ENCODE results near the gene TMUB2. TPM values are rescaled to one million over a fixed set of nuclear protein-coding genes. Genes with fewer than 3 reads are reported as not detected.

TMUB2 gene
- total RNA-seq, 1 donor from 2014 or later = 18.7 TPM

- no peaks in the 10 kb centered on the region for H3K27me3 Mint-ChIP-seq (ENCODE audit: insufficient read depth)
- H3K9me3 Mint-ChIP-seq = no peaks in the 10 kb centered on the region
- peak overlapping the region; percentile 19 for H3K4me3 Mint-ChIP-seq
- H3K36me3 Mint-ChIP-seq (ENCODE audit: low read depth) = peaks cover 61% of the 10 kb centered on the region
- peak overlapping the region; percentile 29 for H3K27ac Mint-ChIP-seq
- peaks cover 43% of the 10 kb centered on the region for H3K4me1 Mint-ChIP-seq (ENCODE audit: low read depth)
- no peak for DNase-seq (ENCODE audit: low spot score)
- intact Hi-C loops (cut with micrococcal nuclease) = no loop called here
These were observed 24.8 kb downstream of the TMUB2 start for GRCh38 chr17:44211281-44212265.

DNA sequence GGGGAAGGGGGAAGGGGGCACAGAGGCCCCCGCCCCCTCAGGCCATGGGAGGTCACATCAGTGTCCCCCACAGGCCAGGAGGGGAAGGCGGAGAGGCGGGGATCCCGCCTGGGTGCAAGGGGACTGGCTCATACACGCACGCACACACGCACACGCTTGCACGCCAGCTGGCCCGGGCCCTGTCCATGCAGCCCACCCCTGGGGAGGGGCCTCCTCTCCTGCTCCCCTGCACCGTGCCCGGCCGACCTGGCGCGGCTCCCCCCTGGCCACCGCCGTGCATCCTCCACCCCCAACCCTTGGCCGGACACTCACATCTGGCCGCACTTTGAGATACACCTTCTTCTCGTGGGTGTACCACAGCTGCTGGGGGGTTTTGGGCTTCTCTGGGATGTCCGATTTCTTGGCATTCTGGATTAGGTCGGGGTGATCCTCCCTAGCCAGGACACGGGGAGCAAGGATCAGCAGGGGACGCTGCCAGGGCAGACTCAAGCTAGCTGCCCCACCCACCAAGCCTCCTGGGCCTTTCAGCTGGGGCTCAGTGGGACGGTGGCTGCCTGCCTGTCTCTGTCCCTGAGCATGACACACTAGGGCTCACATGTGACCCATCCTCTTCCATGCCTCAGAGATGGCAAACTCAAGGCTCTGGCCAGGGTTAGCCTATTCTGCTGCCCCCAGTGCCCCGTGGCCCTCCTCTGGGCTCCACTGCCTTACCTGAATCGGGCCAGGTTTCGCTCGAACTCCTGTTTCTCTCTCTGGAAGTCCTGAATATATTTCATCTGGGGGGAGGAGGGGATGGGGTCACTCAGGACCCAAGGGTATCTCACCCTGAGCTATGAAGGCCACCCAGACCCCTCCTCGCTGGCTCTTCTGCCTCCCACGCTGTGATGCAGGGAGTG lies 26.0 kb downstream of the TMUB2 start:
- Mint-ChIP-seq H3K9me3 (no peaks in the 10 kb centered on the region), H3K4me1 (ENCODE audit: low read depth) (peaks cover 53% of the 10 kb centered on the region), H3K27me3 (ENCODE audit: insufficient read depth) (no peaks in the 10 kb centered on the region), H3K36me3 (ENCODE audit: low read depth) (peaks cover 65% of the 10 kb centered on the region), H3K27ac (peak overlapping the region; percentile 62), H3K4me3 (peak overlapping the region; percentile 3)
- intact Hi-C loops (cut with micrococcal nuclease) = no loop called here
- no peak for DNase-seq (ENCODE audit: low spot score)

GRCh38 chr17:44213403-44214229 lies 26.8 kb downstream of the TMUB2 start:
- no peak for DNase-seq (ENCODE audit: low spot score)
- Mint-ChIP-seq H3K4me3 (no peak overlapping the region), H3K4me1 (ENCODE audit: low read depth) (peaks cover 49% of the 10 kb centered on the region), H3K36me3 (ENCODE audit: low read depth) (peaks cover 60% of the 10 kb centered on the region), H3K27me3 (ENCODE audit: insufficient read depth) (no peaks in the 10 kb centered on the region), H3K9me3 (no peaks in the 10 kb centered on the region), H3K27ac (peak overlapping the region; percentile 62)
- intact Hi-C loops (cut with micrococcal nuclease) = no loop called here

GRCh38 chr17:44214230-44214494 lies 27.4 kb downstream of the TMUB2 start:
- H3K27me3 Mint-ChIP-seq (ENCODE audit: insufficient read depth) = no peaks in the 10 kb centered on the region
- no peak overlapping the region for H3K4me3 Mint-ChIP-seq
- peaks cover 47% of the 10 kb centered on the region for H3K4me1 Mint-ChIP-seq (ENCODE audit: low read depth)
- peaks cover 57% of the 10 kb centered on the region for H3K36me3 Mint-ChIP-seq (ENCODE audit: low read depth)
- H3K27ac Mint-ChIP-seq = peak overlapping the region; percentile 2
- no peaks in the 10 kb centered on the region for H3K9me3 Mint-ChIP-seq
- DNase-seq (ENCODE audit: low spot score) = no peak
- intact Hi-C loops (cut with micrococcal nuclease) = no loop called here

DNA sequence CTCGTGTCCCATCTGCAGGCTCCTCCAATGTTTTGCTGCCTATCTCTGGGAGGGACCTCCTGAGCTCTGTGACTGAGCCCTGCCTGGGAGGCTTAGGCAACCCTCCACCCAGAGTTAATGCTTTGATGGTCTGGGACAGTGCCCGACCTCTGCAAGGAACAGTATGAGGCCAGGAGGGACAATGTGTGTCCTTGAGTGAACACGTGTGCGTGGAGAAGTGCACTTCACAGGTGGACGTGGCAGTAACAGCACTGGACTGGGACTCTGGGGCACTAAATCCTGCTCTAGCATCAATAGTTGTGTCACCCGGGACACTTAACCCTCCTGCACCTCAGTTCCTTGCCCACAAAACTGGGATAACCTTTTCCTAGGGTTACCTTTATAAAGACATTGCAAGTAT lies 28.1 kb downstream of the TMUB2 start:
- H3K27ac Mint-ChIP-seq = peak overlapping the region; percentile 50
- no peak overlapping the region for H3K4me3 Mint-ChIP-seq

GRCh38 chr17:44216173-44216572 lies 29.4 kb downstream of the TMUB2 start:
- no peaks in the 10 kb centered on the region for H3K9me3 Mint-ChIP-seq
- H3K36me3 Mint-ChIP-seq (ENCODE audit: low read depth) = peaks cover 46% of the 10 kb centered on the region
- intact Hi-C loops (cut with micrococcal nuclease) = no loop called here
- H3K27ac Mint-ChIP-seq = peak overlapping the region; percentile 38
- peaks cover 36% of the 10 kb centered on the region for H3K4me1 Mint-ChIP-seq (ENCODE audit: low read depth)
- H3K27me3 Mint-ChIP-seq (ENCODE audit: insufficient read depth) = no peaks in the 10 kb centered on the region
- no peak for DNase-seq (ENCODE audit: low spot score)
- H3K4me3 Mint-ChIP-seq = peak overlapping the region; percentile 98

More for the DNA sequence above, 28.1 kb downstream of the TMUB2 start:
- Mint-ChIP-seq H3K4me1 (ENCODE audit: low read depth) (peaks cover 41% of the 10 kb centered on the region), H3K36me3 (ENCODE audit: low read depth) (peaks cover 51% of the 10 kb centered on the region), H3K9me3 (no peaks in the 10 kb centered on the region), H3K27me3 (ENCODE audit: insufficient read depth) (no peaks in the 10 kb centered on the region)
- no peak for DNase-seq (ENCODE audit: low spot score)
- intact Hi-C loops (cut with micrococcal nuclease) = no loop called here

- no peak for DNase-seq (ENCODE audit: low spot score)
- peaks cover 42% of the 10 kb centered on the region for H3K36me3 Mint-ChIP-seq (ENCODE audit: low read depth)
- H3K4me1 Mint-ChIP-seq (ENCODE audit: low read depth) = peaks cover 35% of the 10 kb centered on the region
These were observed 29.9 kb downstream of the TMUB2 start for GRCh38 chr17:44216694-44217093.

DNA sequence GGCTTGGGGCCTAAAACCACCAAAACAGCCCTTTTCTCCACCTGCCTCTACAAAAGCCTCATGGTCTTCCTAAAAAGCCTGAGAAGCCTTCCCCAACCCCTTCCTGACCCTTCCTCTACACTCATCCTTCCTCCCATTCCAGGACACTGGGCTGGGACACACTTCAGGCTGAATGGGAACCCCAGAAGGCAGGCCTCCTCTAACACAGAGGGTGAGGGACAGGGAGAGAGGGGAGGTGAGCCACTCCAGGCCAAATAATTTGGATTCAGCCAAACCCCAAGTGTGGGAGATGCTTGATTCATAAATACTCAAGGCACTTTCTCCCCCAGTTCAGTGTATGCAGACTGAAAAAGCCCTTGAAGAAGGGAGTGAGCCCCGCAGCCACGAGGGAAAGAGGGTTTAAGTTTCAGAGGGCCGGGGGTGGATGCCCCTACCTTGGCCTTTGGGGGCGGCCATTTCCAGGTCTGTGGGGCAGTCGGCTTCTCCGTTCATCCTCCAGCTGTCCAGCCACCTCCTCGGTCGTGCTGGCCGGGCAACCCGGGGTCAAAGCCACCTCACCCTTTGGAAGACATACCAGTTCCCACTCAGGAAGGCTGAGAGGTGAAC lies 31.1 kb downstream of the TMUB2 start:
- Mint-ChIP-seq H3K36me3 (ENCODE audit: low read depth) (peaks cover 40% of the 10 kb centered on the region), H3K27me3 (ENCODE audit: insufficient read depth) (no peaks in the 10 kb centered on the region), H3K9me3 (no peaks in the 10 kb centered on the region), H3K27ac (peak overlapping the region; percentile 96), H3K4me3 (peak overlapping the region; percentile 98), H3K4me1 (ENCODE audit: low read depth) (peaks cover 47% of the 10 kb centered on the region)
- intact Hi-C loops (cut with micrococcal nuclease) = loop anchor here (1.0 kb wide), 4 partner anchors 8 to 77 kb away; partner anchors contain the start of genes HROB and TMUB2
- DNase-seq (ENCODE audit: low spot score) = no peak

More at GRCh38 chr17:44216694-44217093, 29.9 kb downstream of the TMUB2 start:
- no peaks in the 10 kb centered on the region for H3K9me3 Mint-ChIP-seq
- H3K4me3 Mint-ChIP-seq = peak overlapping the region; percentile 98
- intact Hi-C loops (cut with micrococcal nuclease) = no loop called here
- peak overlapping the region; percentile 85 for H3K27ac Mint-ChIP-seq
- H3K27me3 Mint-ChIP-seq (ENCODE audit: insufficient read depth) = no peaks in the 10 kb centered on the region

- Mint-ChIP-seq H3K9me3 (no peaks in the 10 kb centered on the region), H3K27ac (peak overlapping the region; percentile 96), H3K4me1 (ENCODE audit: low read depth) (peaks cover 45% of the 10 kb centered on the region), H3K36me3 (ENCODE audit: low read depth) (peaks cover 35% of the 10 kb centered on the region), H3K27me3 (ENCODE audit: insufficient read depth) (no peaks in the 10 kb centered on the region), H3K4me3 (peak overlapping the region; percentile 98)
- DNase-seq (ENCODE audit: low spot score) = peak; percentile 86
- intact Hi-C loops (cut with micrococcal nuclease) = loop anchor here (1.0 kb wide), 4 partner anchors 8 to 77 kb away; partner anchors contain the start of genes HROB and TMUB2
These were observed 31.8 kb downstream of the TMUB2 start for GRCh38 chr17:44218344-44219107.

DNA sequence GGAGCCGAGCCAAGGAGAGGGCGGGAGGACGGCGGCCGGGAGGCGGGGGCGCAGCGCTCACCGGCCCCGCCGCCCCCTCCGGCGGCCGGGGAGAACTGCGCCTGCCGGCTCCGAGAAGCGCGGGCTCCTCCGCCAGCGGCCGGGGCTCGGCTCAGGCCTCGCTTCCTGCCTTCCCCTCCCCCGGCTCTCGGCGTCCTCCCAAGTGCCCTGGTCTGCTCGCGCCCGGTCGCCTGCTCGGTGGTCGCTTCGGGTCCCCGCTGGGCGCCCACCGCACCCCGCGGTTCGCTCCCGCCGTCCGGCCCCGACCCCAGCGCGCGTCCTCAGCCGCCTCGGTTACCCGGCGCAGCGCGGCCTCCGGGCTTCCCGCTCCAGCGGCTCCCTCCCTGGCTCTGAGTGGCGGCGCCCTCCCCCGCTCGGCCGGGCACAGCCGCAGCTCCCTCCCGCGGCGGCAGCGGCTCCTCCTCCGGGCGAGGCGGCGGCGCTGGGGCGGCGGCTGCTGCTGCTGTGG lies 32.4 kb downstream of the TMUB2 start:
- peak; percentile 69 for DNase-seq (ENCODE audit: low spot score)
- H3K27me3 Mint-ChIP-seq (ENCODE audit: insufficient read depth) = peaks cover 2% of the 10 kb centered on the region
- no peaks in the 10 kb centered on the region for H3K9me3 Mint-ChIP-seq
- H3K4me3 Mint-ChIP-seq = no peak overlapping the region
- H3K27ac Mint-ChIP-seq = no peak overlapping the region
- H3K36me3 Mint-ChIP-seq (ENCODE audit: low read depth) = peaks cover 28% of the 10 kb centered on the region
- intact Hi-C loops (cut with micrococcal nuclease) = no loop called here
- H3K4me1 Mint-ChIP-seq (ENCODE audit: low read depth) = peaks cover 38% of the 10 kb centered on the region

DNA sequence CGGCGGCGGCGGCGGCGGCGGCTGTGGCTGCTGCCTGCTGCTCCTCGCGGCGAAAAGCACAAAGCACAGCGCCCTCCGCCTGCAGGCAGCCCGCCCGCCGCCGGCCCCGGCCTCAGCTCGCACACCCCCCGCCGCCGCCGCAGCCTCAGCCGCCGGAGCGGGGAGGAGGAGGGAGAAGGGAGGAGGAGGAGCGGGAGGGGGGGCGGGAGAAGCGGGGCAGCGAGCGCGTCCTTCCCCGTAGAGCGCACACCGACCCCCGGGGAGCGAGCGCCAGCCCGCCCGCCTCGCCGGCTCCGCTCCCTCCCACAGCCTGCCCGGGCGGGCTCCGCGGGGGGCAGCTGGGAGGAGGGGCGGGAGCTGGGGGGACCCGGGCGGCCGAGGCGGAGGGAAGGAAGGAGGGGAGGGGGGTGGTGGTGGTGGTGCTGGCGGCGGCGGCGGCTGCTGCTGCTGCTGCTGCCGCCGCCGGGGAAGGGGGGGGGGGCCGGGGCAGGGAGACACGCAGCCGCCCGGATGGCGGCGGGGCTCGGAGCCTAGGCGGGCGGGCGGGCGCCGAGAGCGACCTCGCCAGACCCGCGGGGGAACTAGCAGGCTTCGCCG lies 32.9 kb downstream of the TMUB2 start, which contains the start of gene UBTF:
Gene UBTF, minus strand, starts transcription at position 60 of the 597 bp plus-strand sequence. CDS start 1,446 bp downstream, outside the sequence.
- DNase-seq (ENCODE audit: low spot score) = peak; percentile 60
- H3K27ac Mint-ChIP-seq = peak within 1 kb of the TSS; percentile 96
- intact Hi-C loops (cut with micrococcal nuclease) = no loop called here
- peaks cover 2% of the 10 kb centered on the region for H3K27me3 Mint-ChIP-seq (ENCODE audit: insufficient read depth)
- H3K9me3 Mint-ChIP-seq = no peaks in the 10 kb centered on the region
- H3K36me3 Mint-ChIP-seq (ENCODE audit: low read depth) = peaks cover 26% of the 10 kb centered on the region
- peaks cover 38% of the 10 kb centered on the region for H3K4me1 Mint-ChIP-seq (ENCODE audit: low read depth)
- H3K4me3 Mint-ChIP-seq = peak within 1 kb of the TSS; percentile 98
